Adrenal gland (tissue), 5 donors: Measurements from ENCODE around the gene POLD2.

Experiments used
- CTCF ChIP-seq, 6 experiments: fragments of 450-650 bp in 4 of 6; fragments of 200-600 bp in 2 of 6; sonication (generic) in 1 of 6; IDR thresholded peaks; 1 replicate in 5 of 6; 2 replicates in 1 of 6; pipeline versions ENCODE4 v1.5.1 to v1.8.0; 2016 to 2021; ENCODE audit warnings: antibody characterized with exemption in 6 of 6, mild to moderate bottlenecking in 2 of 6, moderate library complexity in 1 of 6
- POLR2A ChIP-seq, 2 donors: fragments of 450-650 bp; IDR thresholded peaks; one replicate each; pipeline ENCODE4 v1.6.1; 2017; ENCODE audit warnings: antibody characterized with exemption in 2 of 2, mild to moderate bottlenecking in 2 of 2, moderate library complexity in 1 of 2
- donor health status: DM: no; HTN: no; CAD: no.

- TF ChIP-seq CTCF (IDR thresholded peaks at IDR 0.05) (no peak), POLR2A (IDR thresholded peaks at IDR 0.05) (no peak)
These were observed 5.4 kb downstream of the POLD2 start for GRCh38 chr7:44117801-44118429.
